Measurements from ENCODE around the gene SNCA.

- TF ChIP-seq, protein P1, sequence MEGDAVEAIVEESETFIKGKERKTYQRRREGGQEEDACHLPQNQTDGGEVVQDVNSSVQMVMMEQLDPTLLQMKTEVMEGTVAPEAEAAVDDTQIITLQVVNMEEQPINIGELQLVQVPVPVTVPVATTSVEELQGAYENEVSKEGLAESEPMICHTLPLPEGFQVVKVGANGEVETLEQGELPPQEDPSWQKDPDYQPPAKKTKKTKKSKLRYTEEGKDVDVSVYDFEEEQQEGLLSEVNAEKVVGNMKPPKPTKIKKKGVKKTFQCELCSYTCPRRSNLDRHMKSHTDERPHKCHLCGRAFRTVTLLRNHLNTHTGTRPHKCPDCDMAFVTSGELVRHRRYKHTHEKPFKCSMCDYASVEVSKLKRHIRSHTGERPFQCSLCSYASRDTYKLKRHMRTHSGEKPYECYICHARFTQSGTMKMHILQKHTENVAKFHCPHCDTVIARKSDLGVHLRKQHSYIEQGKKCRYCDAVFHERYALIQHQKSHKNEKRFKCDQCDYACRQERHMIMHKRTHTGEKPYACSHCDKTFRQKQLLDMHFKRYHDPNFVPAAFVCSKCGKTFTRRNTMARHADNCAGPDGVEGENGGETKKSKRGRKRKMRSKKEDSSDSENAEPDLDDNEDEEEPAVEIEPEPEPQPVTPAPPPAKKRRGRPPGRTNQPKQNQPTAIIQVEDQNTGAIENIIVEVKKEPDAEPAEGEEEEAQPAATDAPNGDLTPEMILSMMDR (IDR thresholded peaks at IDR 0.05; ENCODE audit: low read depth, low read length): no peak
- TF ChIP-seq POLR2A (IDR thresholded peaks at IDR 0.05; ENCODE audit: extremely low read depth, insufficient read length) (no peak), MYC (IDR thresholded peaks at IDR 0.05; ENCODE audit: low read depth, low read length) (no peak)
Observed at GRCh38 chr4:89724716-89725115, 112.2 kb downstream of the SNCA start.

Measured in NB4 (cell line).